ENCODE data around the gene LNX1.

Gene LNX1

DNA sequence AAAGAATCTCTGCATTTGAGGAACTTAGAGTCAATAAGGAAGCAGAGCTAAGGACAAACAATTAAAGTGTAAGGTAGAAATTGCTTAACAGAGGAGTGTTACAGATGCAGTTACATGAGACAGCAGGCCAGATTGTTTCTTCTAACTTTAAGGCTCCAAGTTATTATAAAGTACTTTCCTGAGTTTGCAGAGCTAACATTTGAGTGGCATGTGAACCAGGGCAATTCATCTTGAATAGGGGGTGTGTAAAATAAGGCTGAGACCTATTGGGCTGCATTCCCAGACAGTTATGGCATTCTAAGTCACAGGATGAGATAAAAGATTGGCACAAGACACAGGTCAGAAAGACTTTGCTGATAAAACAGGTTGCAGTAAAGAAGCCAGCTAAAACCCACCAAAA, 7.6 kb upstream of the LNX1 start:
- no peak for DNase-seq

DNA sequence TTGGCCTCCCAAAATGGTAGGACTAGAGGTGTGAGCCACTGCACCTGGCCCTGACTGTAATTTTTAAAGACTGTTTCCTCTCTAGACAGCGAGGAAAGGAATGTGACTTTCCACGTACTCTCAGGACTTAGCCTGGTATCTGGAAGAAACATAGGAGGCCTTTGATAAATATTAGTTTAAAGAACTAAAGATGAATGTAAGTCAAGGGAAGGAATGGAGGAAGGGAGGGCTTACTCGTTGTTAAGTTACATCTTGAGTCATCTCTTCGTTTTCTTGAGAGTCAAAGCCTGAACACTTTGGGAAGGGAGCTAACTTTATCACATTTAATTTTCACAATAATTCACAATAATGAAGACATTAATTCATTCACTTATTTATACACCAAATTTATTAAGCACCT, 7.2 kb upstream of the LNX1 start:
- no peak for DNase-seq

DNA sequence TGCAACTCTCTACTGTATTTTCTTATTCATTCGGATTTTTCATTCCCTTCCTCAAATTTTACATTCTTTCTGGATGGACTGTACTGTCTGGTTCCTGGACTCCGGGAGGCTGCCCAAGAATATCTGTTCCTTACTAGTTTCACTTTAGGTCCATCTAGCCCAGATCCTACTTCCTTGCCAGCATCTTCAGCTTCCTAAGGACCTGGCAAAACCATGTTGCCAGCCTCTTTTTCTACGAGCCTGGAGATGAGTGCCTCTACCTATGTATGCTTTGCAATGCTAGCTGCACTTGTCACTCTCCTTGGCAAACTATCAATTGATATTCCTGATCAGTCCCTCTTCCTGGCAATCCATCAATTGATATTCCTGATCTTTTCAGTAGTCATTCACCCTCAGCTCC, 5.6 kb upstream of the LNX1 start:
- no peak for DNase-seq

DNA sequence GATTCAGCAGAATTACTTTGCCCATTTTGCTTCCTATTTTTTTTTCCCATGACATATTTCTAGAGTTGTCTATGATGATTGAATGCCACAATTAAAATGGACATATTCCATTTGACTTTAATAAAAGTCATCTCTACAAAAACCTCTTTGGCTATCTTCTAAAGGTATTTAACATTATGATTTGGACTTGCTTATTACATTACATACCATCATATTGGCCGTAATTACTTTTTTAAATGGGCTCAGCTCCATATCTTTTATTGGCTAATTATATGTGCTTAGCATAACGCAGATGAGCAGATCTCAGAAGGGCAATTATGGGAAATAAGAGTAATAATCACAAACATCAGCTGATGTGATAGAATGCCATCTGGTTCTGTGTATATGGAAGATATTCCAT, 4.5 kb upstream of the LNX1 start:
- DNase-seq = no peak

DNA sequence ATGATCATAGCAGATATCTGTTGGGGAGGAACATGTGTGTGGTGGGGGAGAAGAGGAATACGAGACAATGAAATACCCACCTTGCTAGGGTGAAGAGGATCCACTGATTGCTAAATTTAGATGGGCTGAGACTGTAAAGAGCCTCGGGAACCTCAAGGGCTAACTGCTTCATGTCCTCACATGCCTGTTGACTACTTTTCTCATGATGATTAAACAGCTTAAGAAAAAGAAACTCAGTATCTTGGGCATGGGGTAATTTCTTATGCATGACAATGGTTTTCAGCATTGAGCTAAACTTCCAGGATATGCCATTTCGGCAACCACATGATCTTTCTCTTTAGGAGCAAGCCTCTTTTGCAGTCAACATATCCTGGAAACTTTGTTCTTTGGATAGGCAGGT, 3.9 kb upstream of the LNX1 start:
- DNase-seq = no peak

DNA sequence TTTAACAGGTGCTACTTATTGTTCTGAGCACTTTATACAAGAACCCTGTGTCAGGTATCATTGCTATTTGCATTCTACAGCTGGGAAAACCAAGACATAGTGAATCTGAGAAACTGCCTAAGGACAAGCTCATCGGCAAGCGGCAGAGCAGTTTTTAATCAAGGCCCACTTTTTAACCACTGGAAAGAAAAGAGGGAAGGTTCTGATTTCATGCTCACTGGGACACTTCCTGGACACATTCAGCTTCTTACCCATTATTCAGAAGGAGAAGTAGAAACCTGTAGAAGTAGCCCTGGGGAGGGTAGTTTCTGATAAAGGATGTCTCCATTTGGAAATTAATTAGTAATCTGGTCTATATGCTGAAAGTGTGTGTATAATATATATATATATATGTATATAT, 2.5 kb upstream of the LNX1 start:
- no peak for DNase-seq

DNA sequence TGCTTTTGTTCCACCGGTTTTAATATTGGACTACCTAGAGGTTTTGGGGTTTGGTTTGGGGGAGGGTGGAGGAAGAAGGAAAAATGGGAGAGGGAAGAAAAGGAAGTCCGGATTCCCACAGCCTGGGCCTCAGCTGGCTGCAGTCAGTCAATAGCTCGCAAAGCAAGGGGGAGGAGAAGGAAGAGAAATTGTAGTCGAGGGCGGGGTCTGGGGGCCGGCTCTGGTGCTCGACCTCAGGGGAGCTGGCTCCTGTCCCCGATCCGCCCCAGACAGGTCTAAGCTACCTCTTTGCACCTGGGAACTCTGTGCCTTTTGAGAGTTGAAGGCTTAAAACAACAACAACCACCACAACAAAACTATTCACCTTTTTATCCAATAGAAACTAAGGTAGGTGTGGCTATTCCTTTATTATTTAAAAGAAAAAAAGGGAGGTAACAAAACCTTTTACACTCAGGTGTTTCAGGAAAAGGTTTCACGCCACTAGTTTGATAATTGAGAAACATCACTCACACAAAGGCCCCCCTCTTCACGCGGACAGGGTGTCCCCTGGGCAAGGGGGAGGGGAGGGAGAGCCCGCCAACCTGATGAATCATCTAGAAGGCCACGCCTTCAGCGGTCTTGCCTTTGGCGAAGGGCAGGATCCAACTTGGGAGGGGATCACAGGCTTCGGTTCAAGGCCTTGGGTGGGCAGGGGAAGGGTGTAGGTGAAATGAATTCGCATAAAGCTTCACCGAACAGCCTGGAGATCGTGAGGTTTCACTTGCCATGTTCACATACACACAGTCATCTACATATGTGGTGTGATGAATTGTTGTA, 1.6 kb upstream of the LNX1 start:
- no peak for DNase-seq

DNA sequence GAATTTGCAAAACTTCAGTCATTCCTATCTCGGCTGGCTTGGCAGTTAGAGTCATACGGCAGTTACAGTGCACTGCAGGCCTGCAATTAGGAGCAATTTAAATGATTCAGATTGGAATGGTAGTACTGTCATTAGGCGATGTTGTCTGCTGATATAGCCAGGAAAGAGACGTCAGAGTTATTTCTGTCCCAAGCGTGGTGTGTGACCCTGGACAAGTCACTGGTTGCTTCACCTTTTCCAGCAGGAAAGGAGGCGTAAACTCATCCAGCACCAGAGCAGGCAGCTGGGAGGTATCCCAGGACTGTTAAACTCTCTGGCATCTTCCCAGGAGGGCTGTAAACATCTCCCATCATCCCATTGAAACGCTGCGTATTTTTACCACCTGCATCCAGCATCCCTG, 836 bp upstream of the LNX1 start:
- no peak for DNase-seq

DNA sequence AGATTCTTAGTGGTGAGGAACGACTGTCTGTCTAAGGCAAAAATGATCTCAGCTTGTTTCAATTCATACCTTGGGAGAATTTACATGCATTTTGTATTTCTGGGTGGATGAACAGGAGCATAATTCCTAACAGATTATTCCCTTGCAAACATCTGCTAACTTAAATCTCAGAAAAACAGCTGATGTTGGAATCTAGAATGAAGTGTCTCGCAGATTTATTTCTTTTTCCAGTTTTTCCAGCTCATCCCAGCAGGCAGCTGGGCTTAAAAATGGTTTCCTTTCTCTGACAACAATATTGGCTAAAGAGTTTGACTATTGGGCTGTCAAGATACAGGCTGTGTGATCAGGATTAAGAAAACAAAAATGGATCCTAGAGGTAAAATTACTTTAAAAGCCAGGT, 1.1 kb downstream of the LNX1 start:
- no peak for DNase-seq

DNA sequence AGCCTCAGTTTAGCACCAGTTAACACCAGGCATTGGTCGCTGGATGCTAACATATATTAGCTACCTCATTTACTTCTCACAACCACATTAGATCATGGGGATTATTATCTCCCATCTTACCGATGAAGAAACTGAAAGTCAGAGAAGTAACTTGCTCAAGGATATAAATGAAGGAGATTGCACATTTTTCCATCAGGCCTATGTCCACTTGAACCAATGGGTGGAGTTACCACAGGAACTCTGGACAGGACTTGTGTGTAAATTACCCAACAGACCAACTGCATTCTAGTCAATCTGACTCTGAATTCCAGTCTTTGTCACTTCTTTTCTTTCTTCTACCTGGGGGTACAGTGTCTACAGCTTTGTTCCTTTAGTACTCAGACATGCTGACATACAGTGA, 1.8 kb downstream of the LNX1 start:
- no peak for DNase-seq

DNA sequence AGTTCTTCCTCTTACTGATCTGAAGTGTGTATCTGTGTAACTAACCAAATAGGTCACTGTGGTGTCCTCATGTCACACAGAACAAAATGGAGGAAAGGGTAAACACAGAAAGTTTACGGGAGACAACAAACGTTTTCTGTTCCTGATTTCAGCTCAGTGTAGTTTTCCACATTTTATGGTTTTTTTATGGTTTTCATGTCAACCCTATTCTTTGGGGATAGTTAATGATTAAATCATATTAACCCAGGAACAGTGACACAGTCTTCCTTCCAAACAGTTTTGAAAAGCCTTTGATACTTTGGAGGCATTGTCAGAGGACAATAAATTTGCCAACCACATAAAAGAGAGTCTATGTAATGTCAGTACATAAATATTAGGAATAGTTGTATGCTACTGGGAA, 4.2 kb downstream of the LNX1 start:
- DNase-seq = no peak

DNA sequence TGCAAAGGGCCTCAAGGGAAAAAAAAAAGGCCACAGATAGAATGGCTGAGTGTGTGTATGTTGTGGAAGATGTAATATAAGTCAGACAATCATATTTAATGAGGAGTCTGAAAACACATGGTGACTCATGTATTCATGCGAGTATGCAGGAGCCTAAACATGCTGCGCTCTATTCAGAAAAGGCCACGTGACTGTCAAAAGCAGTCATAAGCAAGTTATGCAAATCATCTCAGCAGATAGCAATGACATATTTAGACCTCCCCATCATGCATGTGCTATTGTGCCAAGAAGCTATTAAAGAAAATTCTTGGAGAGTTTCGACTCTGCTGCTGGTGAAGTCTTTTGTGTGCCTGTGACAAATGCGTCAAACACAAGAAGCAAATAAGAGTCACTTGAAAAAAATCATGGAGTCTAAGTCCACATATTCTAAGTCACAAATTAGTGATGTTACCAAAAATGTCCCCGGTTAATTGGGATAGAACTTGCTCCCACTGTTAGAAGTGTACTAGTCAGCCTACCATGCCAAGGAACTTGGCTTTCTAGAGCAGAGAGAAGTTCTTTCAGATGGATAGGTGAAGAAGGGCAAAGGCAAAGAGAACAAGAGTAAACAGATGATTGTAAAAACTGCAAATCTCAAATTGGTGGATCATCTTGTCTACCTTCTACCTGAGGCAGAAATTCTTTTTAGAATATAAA, 5.0 kb downstream of the LNX1 start:
- DNase-seq = no peak

DNA sequence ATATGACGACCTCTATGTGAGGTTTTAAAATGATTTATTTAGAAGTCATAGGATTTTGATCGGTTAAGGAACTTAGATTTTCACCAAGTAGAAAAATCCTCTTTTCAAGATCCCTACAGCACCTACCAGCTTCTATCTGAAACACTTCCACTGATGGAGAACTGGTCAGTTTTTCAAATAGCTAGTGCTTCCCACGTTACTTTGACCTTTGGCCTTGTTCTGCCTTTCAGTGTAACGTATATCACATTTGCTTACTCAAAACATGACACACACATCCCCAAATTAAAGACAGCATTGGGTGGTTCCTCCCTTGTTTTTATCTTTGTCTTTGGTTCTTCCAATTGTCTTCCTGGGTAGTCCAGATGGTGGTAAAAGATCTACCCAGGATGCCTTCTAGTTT, 6.6 kb downstream of the LNX1 start:
- no peak for DNase-seq

DNA sequence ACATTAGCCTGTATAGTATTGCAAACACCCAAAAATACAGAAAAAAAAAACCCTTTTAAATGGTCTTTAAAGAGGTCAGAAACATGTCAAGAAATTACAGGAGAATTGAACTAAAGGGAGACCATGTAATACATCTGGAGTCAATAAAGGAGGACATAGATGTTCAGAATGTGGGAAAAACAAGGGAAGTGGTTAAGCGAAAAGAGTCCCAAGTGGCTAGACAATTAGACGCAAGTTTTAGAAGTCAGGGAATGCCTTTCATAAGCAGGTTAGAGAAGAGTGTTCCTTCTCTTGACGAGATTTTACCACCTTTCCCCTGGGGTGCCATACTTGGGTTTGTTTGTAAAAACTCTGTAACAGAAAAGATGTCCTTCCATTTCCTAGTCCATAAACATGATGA, 7.8 kb downstream of the LNX1 start:
- DNase-seq = no peak

DNA sequence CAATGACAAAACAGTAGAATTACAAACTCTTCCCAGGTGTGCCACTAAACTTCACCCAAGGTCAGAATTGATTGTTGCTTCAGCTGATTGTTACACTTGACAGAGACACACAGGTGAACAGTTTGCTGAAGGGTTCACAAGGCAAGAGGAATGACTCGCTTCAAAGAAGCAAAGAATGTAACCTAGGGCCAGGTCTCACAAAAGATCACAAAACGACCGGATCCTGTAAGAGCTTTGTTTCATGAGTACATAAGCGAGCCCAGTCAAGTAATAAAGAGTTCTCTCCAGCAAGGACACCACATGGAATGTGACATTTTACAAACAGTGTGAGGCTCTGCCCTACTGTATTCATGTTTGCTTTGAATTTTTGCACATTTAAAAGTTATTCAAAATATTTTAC, 9.1 kb downstream of the LNX1 start:
- no peak for DNase-seq

DNA sequence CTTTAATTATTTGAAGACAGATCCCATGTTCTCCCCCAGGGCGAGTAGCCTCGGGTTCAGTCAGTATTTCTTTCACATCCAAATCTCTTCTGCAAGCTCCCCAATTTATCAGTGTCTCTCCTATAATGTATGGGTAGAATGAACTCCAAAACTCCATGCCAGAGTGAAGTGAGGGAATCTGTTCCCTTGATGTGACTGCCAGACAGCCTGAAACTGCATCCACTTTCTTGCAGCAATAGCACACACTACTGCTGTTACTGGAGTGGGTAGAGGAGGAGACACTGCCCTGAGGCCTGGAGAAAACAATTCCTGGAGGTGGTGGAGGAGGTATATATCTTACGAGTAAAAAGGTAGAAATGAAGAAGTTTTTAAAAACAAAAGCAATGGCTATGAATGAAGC, 11.0 kb downstream of the LNX1 start:
- DNase-seq = no peak

DNA sequence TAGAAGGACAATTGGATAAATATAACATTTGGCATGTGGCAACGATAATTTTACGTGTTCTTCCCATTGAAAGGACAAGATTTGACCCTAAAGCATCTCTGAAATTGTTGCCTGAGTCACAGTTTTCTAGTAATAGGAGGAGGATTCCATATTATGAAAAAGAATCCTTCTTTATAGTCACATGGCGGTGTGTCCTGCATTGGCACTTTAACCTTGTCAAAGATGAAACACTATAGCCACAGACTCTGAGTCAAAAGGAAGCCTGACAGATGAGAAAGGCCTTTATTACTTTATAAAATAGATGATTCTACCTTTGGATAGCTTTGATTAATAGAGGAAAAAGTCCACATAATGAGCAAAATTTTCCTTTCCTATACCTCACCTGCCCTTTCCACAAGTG, 11.5 kb downstream of the LNX1 start:
- no peak for DNase-seq

DNA sequence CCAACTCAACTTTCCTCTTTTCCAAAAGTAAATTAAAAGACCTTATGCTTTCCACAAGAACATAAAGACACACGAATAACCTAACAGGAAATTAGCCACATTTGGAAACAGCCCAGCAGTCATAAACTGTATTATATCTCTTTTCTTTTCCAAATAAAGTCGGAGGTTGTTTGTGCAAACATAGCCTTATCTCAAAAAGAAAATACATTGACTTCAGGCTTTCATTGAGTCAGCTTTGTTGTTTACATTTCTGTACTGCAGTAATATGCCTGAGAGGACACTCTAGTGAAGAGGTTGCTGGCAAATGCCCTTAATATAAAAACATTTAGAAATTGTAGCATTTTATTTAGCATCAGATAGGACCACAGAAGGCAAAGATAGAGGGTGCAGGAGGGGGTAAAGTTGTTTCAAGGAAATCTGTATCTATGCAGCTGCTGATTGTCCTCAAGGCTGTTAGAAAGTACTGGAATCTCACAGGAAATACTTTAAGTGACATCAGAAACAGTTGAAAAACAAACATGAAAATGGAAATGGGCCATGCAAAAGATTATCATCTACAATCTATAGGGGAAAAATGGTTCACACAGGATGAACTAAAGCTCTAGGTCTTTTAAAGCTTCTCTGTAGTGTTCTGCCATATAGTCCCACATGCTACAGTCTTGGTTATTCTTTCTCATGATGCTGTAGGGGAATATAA, 14.5 kb downstream of the LNX1 start:
- DNase-seq = no peak

DNA sequence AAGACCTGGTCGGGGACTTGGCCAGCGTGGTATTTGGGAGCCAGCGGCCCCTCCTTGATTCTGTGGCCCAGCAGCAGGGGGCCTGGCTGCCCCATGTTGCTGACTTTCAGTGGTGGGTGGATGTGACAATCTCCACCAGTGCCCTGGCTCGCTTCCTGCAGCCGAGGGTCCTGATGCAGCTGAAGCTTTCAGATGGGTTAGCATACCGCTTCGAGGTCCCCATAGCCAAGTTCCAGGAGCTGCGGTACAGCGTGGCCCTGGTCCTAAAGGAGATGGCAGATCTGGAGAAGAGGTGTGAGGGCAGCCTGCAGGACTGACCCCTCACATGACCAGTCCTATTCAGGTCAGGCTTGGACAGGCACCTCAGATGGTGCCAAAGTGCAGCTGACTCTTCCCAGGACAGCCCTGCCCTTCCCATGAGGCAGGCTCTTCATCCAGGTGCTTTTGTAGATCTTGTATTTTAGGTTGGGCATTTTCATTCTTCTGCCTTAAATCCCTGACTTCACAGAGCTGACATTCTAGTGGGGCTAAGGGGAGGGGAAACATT, 15.1 kb downstream of the LNX1 start:
- DNase-seq = no peak

DNA sequence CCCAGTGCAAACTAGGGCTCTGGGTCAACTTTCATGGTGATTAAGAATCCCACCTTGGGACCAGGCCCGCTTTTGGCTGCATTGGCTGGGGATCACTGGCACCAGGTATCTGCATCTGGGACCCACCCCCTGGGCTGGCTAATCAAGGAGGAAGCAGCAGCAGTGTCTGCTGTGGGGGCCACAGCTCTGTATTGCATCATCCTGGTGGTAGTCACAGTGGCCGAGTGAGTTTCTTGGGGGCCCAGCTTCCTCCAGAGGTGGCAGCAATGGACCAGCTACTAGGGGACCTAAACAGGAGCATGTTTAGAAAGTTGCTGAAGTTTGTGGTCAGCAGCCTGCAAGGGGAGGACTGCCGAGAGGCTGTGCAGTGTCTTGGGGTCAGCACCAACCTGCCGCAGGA, 15.7 kb downstream of the LNX1 start:
- DNase-seq = no peak

DNA sequence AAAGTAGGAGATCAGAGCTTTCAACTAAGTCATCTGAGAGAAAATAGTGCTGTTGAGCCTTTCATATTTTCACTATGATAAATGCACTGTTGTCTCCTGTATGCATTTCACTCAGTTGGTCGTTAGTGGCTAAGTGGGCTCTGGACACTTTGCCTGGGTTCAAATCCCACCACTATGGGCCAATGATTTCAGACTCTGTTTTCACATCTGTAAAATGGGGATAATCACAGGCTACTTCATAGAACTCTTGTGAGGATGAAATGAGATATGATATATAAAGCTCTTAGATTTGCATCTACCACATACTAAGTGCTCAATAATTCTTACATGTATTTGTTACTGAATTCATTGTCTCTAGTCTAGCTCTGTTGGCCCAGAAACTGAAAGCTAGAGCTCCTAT, 16.8 kb downstream of the LNX1 start:
- no peak for DNase-seq

DNA sequence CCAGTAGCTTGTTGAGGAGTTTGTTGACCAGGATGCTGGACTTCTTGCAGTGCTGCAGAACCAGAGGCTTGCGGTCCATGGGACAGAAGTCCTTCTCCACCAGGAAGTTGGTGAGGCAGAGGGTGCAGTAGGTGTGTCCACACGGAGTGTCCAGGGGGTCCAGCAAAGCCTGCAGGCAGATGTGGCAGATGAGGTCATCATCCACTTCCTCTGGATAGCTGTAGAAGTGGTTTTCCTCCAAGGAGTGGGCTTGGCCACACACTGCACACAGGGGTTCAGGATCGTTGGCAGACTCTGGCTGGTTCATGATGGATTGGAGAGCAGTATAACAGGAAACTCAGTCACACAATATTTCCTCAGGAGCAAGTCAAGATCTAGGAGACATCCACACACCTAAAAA, 17.6 kb downstream of the LNX1 start:
- no peak for DNase-seq

DNA sequence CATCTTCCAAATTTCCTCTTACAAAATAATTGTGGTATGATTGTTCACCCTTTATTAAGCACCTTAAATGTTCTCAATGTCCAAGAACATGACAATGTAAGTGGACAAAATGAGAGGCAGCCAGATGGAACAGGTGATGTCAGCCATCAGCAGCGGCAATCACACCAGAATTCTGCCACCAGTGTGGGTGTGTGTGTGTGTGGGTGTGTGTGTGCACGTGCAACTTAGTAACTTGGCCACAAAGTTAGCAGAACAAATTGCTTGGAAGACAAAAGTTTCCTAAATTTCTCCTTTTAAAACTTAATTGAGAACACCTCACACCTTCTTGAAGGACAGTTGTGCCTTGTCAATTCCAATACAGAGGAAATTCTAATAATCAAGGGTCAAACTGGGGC, 18.7 kb downstream of the LNX1 start:
- DNase-seq = no peak
